Measurements from ENCODE around the gene PAH. TPM values are rescaled to one million over a fixed set of nuclear protein-coding genes. Genes with fewer than 3 reads are reported as not detected.

The PAH gene
- total and polyA plus RNA-seq, 2 of the 4 experiments (the other 2 are of a cell fraction), result not detected

DNA sequence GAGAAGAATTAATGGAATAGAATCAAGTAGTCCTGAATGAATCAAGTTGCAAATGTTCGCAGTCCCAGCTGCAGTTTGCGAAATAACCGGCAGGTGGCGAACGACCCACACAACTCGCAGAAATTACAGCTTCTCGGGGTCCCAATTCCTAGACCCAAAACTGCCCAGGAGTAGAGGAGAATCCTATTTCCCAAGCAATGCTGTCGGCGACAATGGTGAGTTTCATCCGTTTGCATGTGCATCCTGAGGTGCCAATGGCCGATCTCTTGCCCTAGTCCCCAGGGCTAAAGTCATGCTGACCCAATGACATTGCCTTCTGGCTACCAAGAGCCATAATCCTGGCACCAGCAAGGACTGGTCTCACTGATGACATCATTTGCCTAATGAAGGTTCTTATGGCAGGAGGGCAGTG is 31.9 kb upstream of the PAH start:
- WGBS, 2 experiments (ENCODE audit: extremely low coverage in 2 of 2, insufficient read length in 1 of 2), result no CpG with 5 or more reads among the region's 11 CpGs
- ChIA-PET CTCF (interaction anchor here (0.8 to 2.6 kb wide), 8 partner anchors 9 to 601 kb away, joined by 3 to 38 read pairs (median 4); no protein-coding TSS in a partner anchor), POLR2A (ENCODE audit: unreplicated experiment) (no interaction called here)
- H3K4me1 ChIP-seq (ENCODE audit: control insufficient read depth, insufficient read depth, low read length), result no peaks in the 10 kb centered on the region
- no peak overlapping the region for H3K18ac ChIP-seq (ENCODE audit: low read depth, low read length)
- H3K9ac ChIP-seq (ENCODE audit: low read depth, low read length), result no peak overlapping the region
- ATAC-seq (ENCODE audit: low read depth) (peak; percentile 61), DNase-seq (peak; percentile 37)
- no peaks in the 10 kb centered on the region for H3K9me3 ChIP-seq (ENCODE audit: control insufficient read depth, insufficient read depth, low read length)
- no peak overlapping the region for H2BK20ac ChIP-seq (ENCODE audit: low read depth, low read length)
- in situ Hi-C loops (cut with MboI; ENCODE audit: low sequenced_read_pairs), result loop anchor here (5.0 kb wide), 1 partner anchor 598 kb away; no protein-coding TSS in a partner anchor
- no peak overlapping the region for H3K4ac ChIP-seq (ENCODE audit: low read depth, low read length)
- dilution Hi-C loops (cut with HindIII; ENCODE audit: low sequenced_read_pairs, unreplicated experiment), result no loop called here
- no peak overlapping the region for H2AK9ac ChIP-seq (replicated peaks; ENCODE audit: low read depth, low read length, poor library complexity)
- no peak overlapping the region for H4K5ac ChIP-seq (ENCODE audit: low read depth, low read length)
- no peak overlapping the region for H3K27ac ChIP-seq (ENCODE audit: insufficient read depth, low read length)
- H3K9me1 ChIP-seq (ENCODE audit: insufficient read depth, low read length), result no peaks in the 10 kb centered on the region
- H4K91ac ChIP-seq (ENCODE audit: insufficient read depth, low read depth, low read length), result no peak overlapping the region
- H3K56ac ChIP-seq (ENCODE audit: extremely low read depth, insufficient read depth, low read length), result no peak overlapping the region
- H2BK120ac ChIP-seq (ENCODE audit: low read depth, low read length), result no peak overlapping the region
- no peaks in the 10 kb centered on the region for H3K79me1 ChIP-seq (ENCODE audit: low read depth in 1 of 2, low read length in 2 of 2)
- no peak overlapping the region for H2BK15ac ChIP-seq (ENCODE audit: low read depth, low read length)
- peaks cover 12% of the 10 kb centered on the region for H3K27me3 ChIP-seq (ENCODE audit: control insufficient read depth, insufficient read depth, low read length)
- BruUV-seq (replicated peaks), result no TSS peak
- H3K23ac ChIP-seq (ENCODE audit: low read depth, low read length), result no peak overlapping the region
- no peak overlapping the region for H2AK5ac ChIP-seq (ENCODE audit: low read depth, low read length)
- H2BK5ac ChIP-seq (ENCODE audit: low read depth, low read length, poor library complexity, severe bottlenecking), result no peak overlapping the region
- no peak overlapping the region for H3K14ac ChIP-seq (replicated peaks; ENCODE audit: low read depth, low read length)
- H3K4me2 ChIP-seq (ENCODE audit: low read depth, low read length), result no peak overlapping the region
- H3K4me3 ChIP-seq (ENCODE audit: insufficient read depth, low read depth, low read length), result no peak overlapping the region
- no peaks in the 10 kb centered on the region for H4K20me1 ChIP-seq (ENCODE audit: insufficient read depth, low read length)
- no peak overlapping the region for H2AFZ ChIP-seq (replicated peaks; ENCODE audit: low read length, poor library complexity)
- TF ChIP-seq SMC3 (IDR thresholded peaks at IDR 0.05; ENCODE audit: low read depth, low read length) (peak; percentile 67), CHD1 (IDR thresholded peaks at IDR 0.05; ENCODE audit: low read depth, low read length) (no peak), RAD21 (IDR thresholded peaks at IDR 0.05; ENCODE audit: low read length) (peak; percentile 62), RCOR1 (IDR thresholded peaks at IDR 0.05; ENCODE audit: insufficient replicate concordance, low read length) (no peak), CTCF (conservative IDR thresholded peaks at IDR 0.05; ENCODE audit: low read depth, low read length) (peak; percentile 74), CEBPB (IDR thresholded peaks at IDR 0.05; ENCODE audit: low read depth, low read length) (no peak)
- H3K36me3 ChIP-seq (ENCODE audit: control insufficient read depth, insufficient read depth, low read length), result no peaks in the 10 kb centered on the region
- intact Hi-C loops (cut with micrococcal nuclease), result loop anchor here (1.0 kb wide), 1 partner anchor 599 kb away; no protein-coding TSS in a partner anchor
- no peak overlapping the region for H4K8ac ChIP-seq (ENCODE audit: low read depth in 2 of 2, low read length in 2 of 2)

All from IMR-90 (cell line).